ENCODE results near the gene STAT5B. TPM values are rescaled to one million over a fixed set of nuclear protein-coding genes. Genes with fewer than 3 reads are reported as not detected.

The STAT5B gene
- total and polyA plus RNA-seq, 9 of the 15 experiments (the other 6 are each of a cell fraction or from before 2014, with no cell fraction given), result 20.8 to 176 (median 92.4) TPM

- TF ChIP-seq RERE (CRISPR knock-in tag; IDR thresholded peaks at IDR 0.05; ENCODE audit: borderline replicate concordance) (no peak), HDGF (IDR thresholded peaks at IDR 0.05) (no peak), YBX1 (IDR thresholded peaks at IDR 0.05) (no peak), ZNF79 (CRISPR knock-in tag; IDR thresholded peaks at IDR 0.05; ENCODE audit: low read depth) (no peak), TCF15 (CRISPR knock-in tag; IDR thresholded peaks at IDR 0.05) (no peak), MCM2 (IDR thresholded peaks at IDR 0.05; ENCODE audit: low read depth) (no peak)
- TF ChIP-seq, protein P1, sequence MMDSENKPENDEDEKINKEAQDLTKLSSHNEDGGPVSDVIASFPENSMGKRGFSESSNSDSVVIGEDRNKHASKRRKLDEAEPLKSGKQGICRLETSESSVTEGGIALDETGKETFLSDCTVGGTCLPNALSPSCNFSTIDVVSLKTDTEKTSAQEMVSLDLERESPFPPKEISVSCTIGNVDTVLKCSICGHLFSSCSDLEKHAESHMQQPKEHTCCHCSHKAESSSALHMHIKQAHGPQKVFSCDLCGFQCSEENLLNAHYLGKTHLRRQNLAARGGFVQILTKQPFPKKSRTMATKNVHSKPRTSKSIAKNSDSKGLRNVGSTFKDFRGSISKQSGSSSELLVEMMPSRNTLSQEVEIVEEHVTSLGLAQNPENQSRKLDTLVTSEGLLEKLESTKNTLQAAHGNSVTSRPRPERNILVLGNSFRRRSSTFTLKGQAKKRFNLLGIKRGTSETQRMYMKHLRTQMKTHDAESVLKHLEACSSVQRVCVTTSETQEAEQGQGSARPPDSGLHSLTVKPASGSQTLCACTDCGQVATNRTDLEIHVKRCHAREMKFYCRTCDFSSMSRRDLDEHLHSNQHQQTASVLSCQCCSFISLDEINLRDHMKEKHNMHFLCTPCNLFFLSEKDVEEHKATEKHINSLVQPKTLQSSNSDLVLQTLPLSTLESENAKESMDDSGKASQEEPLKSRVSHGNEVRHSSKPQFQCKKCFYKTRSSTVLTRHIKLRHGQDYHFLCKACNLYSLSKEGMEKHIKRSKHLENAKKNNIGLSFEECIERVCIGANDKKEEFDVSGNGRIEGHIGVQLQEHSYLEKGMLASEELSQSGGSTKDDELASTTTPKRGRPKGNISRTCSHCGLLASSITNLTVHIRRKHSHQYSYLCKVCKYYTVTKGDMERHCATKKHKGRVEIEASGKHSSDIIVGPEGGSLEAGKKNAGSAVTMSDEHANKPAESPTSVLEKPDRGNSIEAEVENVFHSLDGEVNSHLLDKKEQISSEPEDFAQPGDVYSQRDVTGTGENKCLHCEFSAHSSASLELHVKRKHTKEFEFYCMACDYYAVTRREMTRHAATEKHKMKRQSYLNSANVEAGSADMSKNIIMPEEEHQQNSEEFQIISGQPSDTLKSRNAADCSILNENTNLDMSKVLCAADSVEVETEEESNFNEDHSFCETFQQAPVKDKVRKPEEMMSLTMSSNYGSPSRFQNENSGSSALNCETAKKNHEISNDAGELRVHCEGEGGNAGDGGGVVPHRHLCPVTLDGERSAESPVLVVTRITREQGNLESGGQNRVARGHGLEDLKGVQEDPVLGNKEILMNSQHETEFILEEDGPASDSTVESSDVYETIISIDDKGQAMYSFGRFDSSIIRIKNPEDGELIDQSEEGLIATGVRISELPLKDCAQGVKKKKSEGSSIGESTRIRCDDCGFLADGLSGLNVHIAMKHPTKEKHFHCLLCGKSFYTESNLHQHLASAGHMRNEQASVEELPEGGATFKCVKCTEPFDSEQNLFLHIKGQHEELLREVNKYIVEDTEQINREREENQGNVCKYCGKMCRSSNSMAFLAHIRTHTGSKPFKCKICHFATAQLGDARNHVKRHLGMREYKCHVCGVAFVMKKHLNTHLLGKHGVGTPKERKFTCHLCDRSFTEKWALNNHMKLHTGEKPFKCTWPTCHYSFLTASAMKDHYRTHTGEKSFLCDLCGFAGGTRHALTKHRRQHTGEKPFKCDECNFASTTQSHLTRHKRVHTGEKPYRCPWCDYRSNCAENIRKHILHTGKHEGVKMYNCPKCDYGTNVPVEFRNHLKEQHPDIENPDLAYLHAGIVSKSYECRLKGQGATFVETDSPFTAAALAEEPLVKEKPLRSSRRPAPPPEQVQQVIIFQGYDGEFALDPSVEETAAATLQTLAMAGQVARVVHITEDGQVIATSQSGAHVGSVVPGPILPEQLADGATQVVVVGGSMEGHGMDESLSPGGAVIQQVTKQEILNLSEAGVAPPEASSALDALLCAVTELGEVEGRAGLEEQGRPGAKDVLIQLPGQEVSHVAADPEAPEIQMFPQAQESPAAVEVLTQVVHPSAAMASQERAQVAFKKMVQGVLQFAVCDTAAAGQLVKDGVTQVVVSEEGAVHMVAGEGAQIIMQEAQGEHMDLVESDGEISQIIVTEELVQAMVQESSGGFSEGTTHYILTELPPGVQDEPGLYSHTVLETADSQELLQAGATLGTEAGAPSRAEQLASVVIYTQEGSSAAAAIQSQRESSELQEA (IDR thresholded peaks at IDR 0.05; ENCODE audit: low read depth), result no peak
- TF ChIP-seq, protein P2, sequence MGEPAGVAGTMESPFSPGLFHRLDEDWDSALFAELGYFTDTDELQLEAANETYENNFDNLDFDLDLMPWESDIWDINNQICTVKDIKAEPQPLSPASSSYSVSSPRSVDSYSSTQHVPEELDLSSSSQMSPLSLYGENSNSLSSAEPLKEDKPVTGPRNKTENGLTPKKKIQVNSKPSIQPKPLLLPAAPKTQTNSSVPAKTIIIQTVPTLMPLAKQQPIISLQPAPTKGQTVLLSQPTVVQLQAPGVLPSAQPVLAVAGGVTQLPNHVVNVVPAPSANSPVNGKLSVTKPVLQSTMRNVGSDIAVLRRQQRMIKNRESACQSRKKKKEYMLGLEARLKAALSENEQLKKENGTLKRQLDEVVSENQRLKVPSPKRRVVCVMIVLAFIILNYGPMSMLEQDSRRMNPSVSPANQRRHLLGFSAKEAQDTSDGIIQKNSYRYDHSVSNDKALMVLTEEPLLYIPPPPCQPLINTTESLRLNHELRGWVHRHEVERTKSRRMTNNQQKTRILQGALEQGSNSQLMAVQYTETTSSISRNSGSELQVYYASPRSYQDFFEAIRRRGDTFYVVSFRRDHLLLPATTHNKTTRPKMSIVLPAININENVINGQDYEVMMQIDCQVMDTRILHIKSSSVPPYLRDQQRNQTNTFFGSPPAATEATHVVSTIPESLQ (CRISPR knock-in tag; IDR thresholded peaks at IDR 0.05), result no peak
Observed at GRCh38 chr17:42311240-42312034, 35.2 kb upstream of the STAT5B start (continued).

Measured in K562 (cell line).